BE2C (cell line): ENCODE measurements around the gene DOK7.

Experiments
- DNase-seq: peaks from one replicate; pipeline ENCODE4 v3.0.0-alpha.2; 2020
- H3K27me3 ChIP-seq: fragments of 250-450 bp; sonication (Bioruptor Pico); 2 replicates; pipeline ENCODE4 v1.5.1; 2020; ENCODE audit warnings: mild to moderate bottlenecking
- H3K36me3 ChIP-seq: fragments of 250-450 bp; sonication (Bioruptor Pico); 2 replicates; pipeline ENCODE4 v1.5.1; 2020; ENCODE audit warnings: mild to moderate bottlenecking
- H3K4me1 ChIP-seq: fragments of 250-450 bp; sonication (Bioruptor Pico); 2 replicates; pipeline ENCODE4 v1.5.1; 2020
- H3K4me3 ChIP-seq: 2 replicates; pipeline ENCODE4 v1.5.1; 2011; ENCODE audit warnings: low read depth, low read length
- H3K9me3 ChIP-seq: fragments of 250-450 bp; sonication (Bioruptor Pico); 2 replicates; pipeline ENCODE4 v1.5.1; 2020
- TF ChIP-seq, protein P1 (sequence below): IDR thresholded peaks from 2 replicates; pipeline ENCODE4 v1.5.1; 2012; ENCODE audit warnings: mild to moderate bottlenecking, low read depth, low read length

The DOK7 gene

GRCh38 chr4:3519468-3520264 lies 56.6 kb downstream of the DOK7 start:
- no peak overlapping the region for H3K4me3 ChIP-seq
- H3K4me1 ChIP-seq, result no peaks in the 10 kb centered on the region
- H3K9me3 ChIP-seq, result no peaks in the 10 kb centered on the region
- TF ChIP-seq, protein P1, sequence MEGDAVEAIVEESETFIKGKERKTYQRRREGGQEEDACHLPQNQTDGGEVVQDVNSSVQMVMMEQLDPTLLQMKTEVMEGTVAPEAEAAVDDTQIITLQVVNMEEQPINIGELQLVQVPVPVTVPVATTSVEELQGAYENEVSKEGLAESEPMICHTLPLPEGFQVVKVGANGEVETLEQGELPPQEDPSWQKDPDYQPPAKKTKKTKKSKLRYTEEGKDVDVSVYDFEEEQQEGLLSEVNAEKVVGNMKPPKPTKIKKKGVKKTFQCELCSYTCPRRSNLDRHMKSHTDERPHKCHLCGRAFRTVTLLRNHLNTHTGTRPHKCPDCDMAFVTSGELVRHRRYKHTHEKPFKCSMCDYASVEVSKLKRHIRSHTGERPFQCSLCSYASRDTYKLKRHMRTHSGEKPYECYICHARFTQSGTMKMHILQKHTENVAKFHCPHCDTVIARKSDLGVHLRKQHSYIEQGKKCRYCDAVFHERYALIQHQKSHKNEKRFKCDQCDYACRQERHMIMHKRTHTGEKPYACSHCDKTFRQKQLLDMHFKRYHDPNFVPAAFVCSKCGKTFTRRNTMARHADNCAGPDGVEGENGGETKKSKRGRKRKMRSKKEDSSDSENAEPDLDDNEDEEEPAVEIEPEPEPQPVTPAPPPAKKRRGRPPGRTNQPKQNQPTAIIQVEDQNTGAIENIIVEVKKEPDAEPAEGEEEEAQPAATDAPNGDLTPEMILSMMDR, result no peak
- H3K36me3 ChIP-seq, result peaks cover 84% of the 10 kb centered on the region
- no peak for DNase-seq
- H3K27me3 ChIP-seq, result no peaks in the 10 kb centered on the region

GRCh38 chr4:3520276-3520675 lies 57.2 kb downstream of the DOK7 start:
- H3K4me1 ChIP-seq, result peaks cover 2% of the 10 kb centered on the region; the same call in 1 of the 2 replicates
- peaks cover 85% of the 10 kb centered on the region for H3K36me3 ChIP-seq
- no peaks in the 10 kb centered on the region for H3K9me3 ChIP-seq
- no peak for DNase-seq
- no peak overlapping the region for H3K4me3 ChIP-seq
- TF ChIP-seq, protein P1, result no peak
- H3K27me3 ChIP-seq, result no peaks in the 10 kb centered on the region

- H3K4me1 ChIP-seq, result peaks cover 2% of the 10 kb centered on the region; the same call in 1 of the 2 replicates
- H3K27me3 ChIP-seq, result no peaks in the 10 kb centered on the region
- no peak for DNase-seq
- H3K36me3 ChIP-seq, result peaks cover 82% of the 10 kb centered on the region
- H3K9me3 ChIP-seq, result no peaks in the 10 kb centered on the region
- no peak overlapping the region for H3K4me3 ChIP-seq
- TF ChIP-seq, protein P1, result no peak
Measured at GRCh38 chr4:3520796-3521600, 57.9 kb downstream of the DOK7 start.

DNA sequence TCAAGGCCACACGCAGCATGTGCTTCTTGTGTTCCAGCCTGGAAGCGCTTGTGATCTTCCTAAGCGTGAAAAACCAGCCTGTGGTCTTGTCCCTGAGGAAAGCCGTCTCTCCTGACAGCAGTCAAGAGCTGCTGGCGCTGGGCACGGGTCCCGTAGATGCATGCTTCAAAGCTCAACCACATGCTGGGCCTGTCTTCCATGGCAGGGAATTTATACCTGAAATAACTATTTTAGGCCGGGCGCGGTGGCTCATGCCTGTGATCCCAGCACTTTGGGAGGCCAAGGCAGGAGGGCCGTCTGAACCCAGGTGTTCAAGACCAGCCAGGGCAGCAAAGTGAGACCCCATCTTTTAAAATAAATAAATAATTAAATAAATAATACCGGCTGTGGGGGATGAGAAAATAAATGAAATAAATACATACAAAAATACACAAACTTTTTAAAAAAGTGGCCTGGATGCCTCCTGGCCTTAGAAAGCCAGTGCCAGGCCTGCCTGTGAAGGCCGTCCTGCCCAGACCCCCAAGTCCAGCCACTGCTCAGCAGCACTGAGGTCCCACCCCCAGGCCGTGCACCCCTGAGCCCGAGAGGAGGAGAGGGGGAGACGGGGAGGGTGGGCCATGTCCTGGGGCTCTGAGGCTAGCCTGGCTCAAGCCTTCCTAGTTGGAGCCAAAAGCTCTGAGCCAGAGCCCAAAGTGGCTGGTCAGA lies 58.7 kb downstream of the DOK7 start:
- DNase-seq, result no peak
- Histone ChIP-seq H3K9me3 (no peaks in the 10 kb centered on the region), H3K4me1 (peaks cover 2% of the 10 kb centered on the region; the same call in 1 of the 2 replicates), H3K36me3 (peaks cover 74% of the 10 kb centered on the region), H3K4me3 (no peak overlapping the region), H3K27me3 (no peaks in the 10 kb centered on the region)
- TF ChIP-seq, protein P1, result no peak

GRCh38 chr4:3522326-3522640 lies 59.2 kb downstream of the DOK7 start:
- H3K4me3 ChIP-seq, result no peak overlapping the region
- H3K4me1 ChIP-seq, result peaks cover 2% of the 10 kb centered on the region; the same call in 1 of the 2 replicates
- no peak for DNase-seq
- peaks cover 69% of the 10 kb centered on the region for H3K36me3 ChIP-seq
- TF ChIP-seq, protein P1, result no peak
- H3K27me3 ChIP-seq, result no peaks in the 10 kb centered on the region
- no peaks in the 10 kb centered on the region for H3K9me3 ChIP-seq
